OCI-LY1 (cell line): ENCODE data around the gene RABGEF1.

ENCODE experiments used
- CTCF ChIP-seq: fragments of 200-600 bp; sonication (generic), shearing (Covaris generic); IDR thresholded peaks from 2 replicates; pipeline ENCODE4 v1.5.1; 2017; ENCODE audit warnings: mild to moderate bottlenecking, antibody characterized with exemption, low read length, moderate library complexity, mixed read lengths
- EZH2 ChIP-seq: fragments of 200-600 bp; sonication (generic), shearing (Covaris generic); IDR thresholded peaks from 2 replicates; pipeline ENCODE4 v1.8.0; 2017; ENCODE audit warnings: borderline replicate concordance, mixed run types, mild to moderate bottlenecking, antibody characterized with exemption, low read length, moderate library complexity, mixed read lengths

DNA sequence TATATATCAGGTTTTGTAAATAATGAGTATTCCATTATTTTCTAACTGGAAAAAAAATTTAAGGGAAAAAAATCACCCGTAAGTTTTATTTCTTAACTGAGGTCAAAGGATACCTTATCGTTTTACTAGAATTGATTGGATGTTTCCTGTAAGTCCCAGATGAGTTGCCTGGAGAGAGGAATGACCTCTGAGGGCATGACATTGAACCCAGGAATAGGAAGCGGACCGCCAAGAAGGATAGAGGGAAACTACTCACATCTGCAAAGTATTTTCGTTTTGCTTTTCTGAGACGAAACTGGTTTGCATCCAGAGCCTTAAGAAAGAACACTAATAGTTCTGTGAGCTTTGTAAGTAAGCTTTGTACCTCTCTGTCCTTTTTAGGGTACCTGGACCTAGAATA, 17.4 kb downstream of the RABGEF1 start:
- TF ChIP-seq CTCF (no peak), EZH2 (no peak)
